Retina (tissue), 1 donor: ENCODE measurements around the gene TEAD1.

Experiments used
- DNase-seq: peaks from one replicate; pipeline ENCODE4 v3.0.0-alpha.2; 2016

The TEAD1 gene

DNA sequence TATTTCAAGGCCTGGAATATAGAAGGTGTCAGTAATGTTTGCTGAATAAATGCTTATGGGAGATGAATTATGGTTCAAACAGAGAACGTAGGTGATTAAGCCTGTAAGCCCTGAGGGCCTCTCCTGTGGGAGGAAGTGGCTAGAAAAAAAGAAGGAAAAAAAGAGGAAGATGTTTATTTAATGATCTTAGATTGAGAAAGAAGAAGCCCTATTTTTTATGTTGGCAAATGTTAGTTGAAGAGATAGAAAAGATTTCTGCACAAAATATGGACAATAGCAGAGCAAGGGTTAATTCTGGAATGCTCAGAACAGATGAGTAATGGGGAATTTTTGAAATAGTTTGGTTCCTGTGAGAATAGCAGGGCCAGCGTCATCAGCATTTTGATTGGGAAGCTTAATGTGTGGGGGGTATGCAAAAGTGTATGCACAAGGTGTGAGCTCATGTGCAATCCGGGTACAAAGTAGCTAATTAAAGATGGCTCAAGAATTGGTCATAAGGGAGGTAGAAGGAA lies 95.7 kb downstream of the TEAD1 start:
- DNase-seq: no peak

GRCh38 chr11:12770435-12770834 lies 96.2 kb downstream of the TEAD1 start:
- DNase-seq: no peak

- DNase-seq: no peak
These were observed 96.9 kb downstream of the TEAD1 start for GRCh38 chr11:12770966-12771597.

DNA sequence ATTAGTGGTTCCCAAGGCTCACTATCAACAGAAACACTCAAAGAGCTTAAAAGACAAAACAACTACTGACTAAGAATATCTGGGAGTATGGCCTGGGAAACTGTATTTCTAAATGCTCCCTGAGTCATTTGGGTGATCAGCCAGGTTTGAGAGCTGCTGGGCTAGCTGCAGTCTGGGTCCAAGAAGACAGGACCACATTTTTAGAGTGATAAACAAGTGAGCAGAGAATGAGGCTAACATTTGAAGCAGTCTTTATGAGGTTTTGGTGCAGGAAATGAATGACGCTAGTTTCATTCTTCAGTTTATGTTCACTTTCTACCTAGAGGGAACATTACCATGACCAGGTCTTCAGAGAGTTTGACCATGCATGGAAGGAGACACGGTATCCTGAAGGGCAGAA lies 97.7 kb downstream of the TEAD1 start:
- DNase-seq: no peak

- no peak for DNase-seq
These were observed 98.1 kb downstream of the TEAD1 start for GRCh38 chr11:12772324-12772723.

DNA sequence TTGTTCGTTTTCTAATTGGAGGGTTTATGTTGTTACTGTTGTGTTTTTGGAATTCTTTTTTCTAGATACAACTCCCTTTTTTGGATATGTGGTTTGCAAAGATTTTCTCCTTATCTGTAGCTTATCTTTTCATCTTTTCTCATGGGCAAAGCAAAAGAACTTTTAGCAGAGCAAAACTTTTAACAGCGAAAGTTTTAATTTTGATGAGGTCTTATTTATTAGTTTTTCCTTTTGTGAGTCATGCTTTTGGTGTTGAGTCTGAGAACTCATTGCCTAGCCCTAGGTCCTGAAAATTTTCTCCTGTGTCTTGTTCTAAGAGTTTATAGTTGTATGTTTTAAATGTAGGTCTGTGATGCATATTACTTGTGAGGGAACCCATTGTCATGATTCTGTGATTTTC lies 99.4 kb downstream of the TEAD1 start:
- no peak for DNase-seq

DNA sequence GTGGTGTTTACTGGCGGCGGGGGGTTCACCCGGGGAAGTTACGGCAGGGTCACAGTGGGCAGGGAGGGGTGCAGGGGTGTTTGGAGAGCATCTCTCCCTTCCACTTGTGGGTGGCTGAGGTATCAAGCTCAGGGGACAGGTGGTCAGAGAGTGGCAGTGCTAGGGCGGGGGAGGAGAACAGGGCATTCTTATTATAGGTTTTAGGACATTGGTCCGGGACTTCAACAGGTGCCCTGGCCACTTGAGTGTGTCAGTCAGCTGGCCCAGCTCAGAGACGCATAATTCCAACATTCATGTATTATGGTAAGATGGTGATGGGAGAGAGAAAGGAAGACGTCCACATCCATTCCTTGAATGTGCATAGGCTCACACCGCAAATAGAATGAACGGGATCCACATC lies 101.7 kb downstream of the TEAD1 start:
- no peak for DNase-seq

DNA sequence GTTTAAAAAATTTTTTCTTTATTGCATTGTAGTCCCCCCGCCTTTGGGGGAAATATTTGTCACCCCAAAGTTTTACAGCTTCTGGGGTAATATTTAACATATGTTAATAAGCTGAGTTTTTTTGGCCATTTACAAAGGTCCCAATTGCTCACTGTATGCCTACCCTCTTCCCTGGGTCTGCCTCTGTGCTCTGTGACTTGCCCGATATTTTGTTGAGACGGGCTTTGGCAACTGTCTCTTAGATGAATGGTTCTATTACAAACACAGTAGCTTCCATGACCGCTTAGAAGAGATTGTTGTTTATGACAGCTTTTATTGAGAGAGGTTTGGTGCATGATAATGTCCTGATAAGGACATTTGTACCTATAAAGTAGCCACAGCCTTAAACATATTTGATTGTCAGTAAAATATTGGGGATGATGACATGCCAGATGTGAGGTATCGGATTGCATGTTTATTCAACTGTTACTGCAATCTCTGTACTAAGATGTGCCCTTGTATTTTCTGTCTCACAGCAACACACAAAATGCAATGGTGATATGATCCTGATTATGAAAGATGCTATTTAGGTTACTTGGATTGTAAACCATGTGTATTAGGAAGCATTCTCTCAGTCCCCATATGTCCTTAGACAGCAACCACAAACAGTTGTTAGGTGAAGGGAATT lies 103.1 kb downstream of the TEAD1 start:
- no peak for DNase-seq

DNA sequence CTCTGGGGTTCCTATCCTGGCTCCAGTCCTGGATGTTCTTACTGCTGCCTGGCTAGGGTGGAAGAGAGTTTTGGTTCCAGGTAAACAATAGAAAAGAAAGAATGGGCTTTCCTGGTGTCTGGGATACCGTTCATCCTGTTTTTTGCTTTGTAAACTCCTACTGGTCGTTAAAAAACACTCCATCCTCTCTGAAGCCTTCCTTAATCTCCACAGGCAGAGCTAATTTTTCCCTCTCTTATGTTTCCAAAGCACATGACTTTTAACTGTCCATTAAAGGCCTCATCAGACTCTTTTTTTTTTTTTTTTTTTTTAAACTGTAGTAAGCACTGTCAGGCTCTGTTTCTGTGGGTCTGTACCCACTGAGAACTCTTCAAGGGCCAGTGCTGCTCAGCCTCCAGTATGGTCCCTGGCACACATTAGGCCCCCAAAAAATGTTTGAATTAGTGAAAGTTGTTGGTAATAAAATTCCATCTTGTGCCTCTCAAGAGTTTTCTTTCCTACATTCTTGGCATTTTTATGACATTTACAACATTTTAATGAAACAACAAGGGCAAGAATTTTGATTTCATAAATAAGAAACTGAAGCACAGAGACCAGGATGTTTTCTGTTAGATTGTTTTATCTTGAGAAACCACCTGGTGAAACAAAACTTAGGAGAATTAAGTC lies 104.2 kb downstream of the TEAD1 start:
- DNase-seq: no peak

GRCh38 chr11:12783765-12784164 lies 109.5 kb downstream of the TEAD1 start:
- DNase-seq: no peak

DNA sequence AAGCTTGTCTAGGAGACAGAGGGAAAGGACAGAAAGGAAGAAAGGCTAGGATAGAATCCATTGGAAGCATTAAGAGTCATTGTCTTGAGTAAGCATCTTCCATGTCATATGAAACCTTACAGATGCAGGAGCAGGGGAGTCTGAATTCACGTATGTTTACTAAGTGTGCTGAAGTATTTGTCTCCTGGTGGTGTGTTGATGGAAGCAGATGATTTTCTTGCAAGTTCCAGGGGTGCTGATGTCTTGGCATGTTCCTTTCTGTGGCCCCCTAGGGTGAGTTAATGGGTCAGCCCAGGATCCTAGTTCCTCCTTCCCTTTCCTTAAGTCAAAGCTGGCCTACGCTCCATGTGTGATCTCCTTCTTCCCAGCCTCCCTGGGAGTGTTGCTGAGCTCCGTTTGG lies 110.2 kb downstream of the TEAD1 start:
- no peak for DNase-seq

DNA sequence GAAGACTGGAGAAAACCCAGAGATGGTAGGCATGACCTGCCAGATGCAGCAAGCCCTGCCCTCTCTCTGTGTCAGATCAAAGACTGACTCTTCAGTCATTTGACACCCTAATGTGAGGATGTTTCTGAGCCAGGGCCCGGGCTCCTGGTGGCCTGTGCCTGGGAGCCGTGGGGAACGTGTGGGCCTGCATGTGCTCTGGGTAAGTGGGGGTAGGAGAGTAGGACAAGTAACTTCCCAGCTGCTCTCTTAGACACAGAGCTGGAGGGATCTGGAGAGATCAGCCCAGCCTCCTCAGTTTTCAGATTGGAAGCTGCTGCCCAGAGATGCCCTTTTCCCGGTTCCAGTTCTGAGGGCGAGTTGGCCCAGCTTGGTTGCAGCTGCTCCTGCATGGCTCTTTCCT lies 110.8 kb downstream of the TEAD1 start:
- DNase-seq: no peak

- DNase-seq: no peak
These were observed 111.7 kb downstream of the TEAD1 start for GRCh38 chr11:12785901-12786300.

GRCh38 chr11:12786450-12786849 lies 112.2 kb downstream of the TEAD1 start:
- no peak for DNase-seq

- no peak for DNase-seq
These were observed 112.7 kb downstream of the TEAD1 start for GRCh38 chr11:12786891-12787290.

- DNase-seq: no peak
These were observed 113.6 kb downstream of the TEAD1 start for GRCh38 chr11:12787847-12788246.

DNA sequence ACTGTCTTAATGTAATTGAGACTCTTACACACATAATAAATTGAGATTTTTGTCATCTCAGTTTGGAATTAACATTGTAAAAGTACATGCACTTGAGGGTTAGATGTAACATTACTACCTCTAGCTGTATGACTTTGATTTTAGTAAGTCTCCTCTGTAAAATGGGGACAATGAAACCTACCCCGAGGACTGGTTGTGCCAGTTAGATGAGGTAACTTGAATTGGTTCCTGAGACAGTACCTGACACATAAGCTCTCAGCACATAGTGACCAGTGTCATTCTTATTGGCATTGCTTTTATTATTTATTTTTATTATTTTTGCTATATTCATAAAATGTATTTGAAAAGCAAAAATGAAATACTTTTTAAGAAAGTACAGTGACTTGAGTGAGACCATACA lies 114.8 kb downstream of the TEAD1 start:
- DNase-seq: no peak

GRCh38 chr11:12789596-12790215 lies 115.5 kb downstream of the TEAD1 start:
- peak; percentile 52 for DNase-seq

- no peak for DNase-seq
These were observed 116.8 kb downstream of the TEAD1 start for GRCh38 chr11:12790861-12791616.

DNA sequence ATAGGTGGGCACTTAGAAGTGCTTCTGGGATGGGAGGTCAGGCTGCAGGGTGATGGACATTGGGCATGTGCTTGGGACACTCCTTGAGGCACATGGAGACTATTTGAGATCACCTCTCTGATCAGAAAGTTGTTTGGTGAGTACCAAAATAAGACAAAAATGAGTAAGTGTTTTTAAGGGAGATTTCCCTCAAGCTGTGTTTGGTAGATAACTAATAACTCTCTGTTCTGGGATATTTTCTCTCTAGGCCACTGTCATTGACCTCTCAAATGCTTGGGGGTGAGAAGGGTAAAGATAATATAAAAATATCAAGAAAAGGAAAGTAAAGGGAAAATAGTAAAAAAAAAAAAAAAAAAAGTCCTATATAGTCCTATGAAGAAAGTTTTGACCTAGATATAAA lies 117.8 kb downstream of the TEAD1 start:
- DNase-seq: no peak

GRCh38 chr11:12792590-12792989 lies 118.4 kb downstream of the TEAD1 start:
- DNase-seq: no peak

DNA sequence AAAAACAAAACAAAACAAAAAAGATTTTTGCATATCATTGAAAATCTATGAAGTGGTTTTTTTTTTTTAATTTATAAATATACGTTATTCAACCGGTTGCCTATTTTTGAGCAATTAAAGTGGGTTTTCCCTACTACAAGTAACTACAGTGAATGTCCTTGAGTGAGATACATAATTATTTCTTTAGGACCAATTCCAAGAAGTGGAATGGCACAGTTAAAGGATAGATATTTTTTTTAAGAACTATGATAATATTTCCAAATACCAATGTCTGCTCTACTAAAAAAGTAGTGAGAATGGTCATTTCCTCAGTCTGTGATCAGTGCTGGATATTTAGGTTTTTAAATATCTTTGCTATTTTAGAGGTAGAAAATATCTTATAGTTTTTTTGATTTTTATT lies 118.8 kb downstream of the TEAD1 start:
- no peak for DNase-seq

DNA sequence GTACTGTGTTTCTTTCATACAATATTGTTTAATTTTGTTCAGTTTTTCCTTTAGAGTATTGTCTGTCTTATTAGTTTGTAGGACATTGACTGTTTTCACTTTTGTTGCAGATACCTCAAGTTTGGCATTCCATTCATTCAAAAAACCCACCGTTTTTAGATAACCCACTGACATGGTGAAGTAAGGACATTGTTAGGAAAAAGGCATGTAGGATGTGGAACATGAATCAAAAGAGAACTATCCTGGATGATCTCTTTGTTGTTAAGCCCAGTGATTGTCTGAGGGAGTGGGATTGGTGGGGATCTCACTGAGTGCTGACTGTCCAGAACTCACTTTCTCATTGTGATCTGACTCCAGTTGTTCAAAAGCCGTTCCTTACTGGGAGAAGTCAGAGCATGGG lies 119.3 kb downstream of the TEAD1 start:
- no peak for DNase-seq
